ENCODE measurements around the gene PLVAP.

Gene PLVAP

DNA sequence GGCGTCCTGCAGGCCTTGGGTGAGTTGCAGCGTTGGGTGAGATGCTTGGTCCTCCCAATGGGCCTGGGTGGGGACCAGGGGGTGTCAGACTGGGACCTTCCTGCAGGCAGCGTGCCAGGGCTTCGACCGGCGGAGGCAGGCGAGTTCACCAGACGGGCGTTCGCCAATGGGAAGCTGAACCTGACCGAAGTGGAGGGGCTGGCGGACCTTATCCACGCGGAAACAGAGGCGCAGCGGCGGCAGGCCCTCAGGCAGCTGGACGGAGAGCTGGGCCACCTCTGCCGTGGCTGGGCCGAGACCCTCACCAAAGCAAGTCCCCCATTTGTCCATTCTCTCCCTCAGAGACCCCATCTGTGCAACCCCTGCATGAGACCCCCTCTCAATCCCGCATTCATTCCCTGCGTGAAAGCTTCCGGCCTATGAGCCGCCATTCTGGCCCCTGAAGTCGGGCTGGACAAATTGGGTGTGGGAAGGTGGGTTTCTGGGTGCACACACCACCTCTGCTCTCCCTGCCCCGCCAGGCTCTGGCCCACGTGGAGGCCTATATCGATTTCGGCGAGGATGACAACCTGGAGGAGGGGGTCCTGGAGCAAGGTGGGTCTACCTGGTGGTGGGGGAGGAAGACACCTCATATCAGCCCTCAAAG is 38.6 kb downstream of the PLVAP start:
- TF ChIP-seq GATA2 (IDR thresholded peaks at IDR 0.05; ENCODE audit: low read depth, low read length) (no peak), GATA3 (IDR thresholded peaks at IDR 0.05; ENCODE audit: low read depth, low read length) (no peak)

DNA sequence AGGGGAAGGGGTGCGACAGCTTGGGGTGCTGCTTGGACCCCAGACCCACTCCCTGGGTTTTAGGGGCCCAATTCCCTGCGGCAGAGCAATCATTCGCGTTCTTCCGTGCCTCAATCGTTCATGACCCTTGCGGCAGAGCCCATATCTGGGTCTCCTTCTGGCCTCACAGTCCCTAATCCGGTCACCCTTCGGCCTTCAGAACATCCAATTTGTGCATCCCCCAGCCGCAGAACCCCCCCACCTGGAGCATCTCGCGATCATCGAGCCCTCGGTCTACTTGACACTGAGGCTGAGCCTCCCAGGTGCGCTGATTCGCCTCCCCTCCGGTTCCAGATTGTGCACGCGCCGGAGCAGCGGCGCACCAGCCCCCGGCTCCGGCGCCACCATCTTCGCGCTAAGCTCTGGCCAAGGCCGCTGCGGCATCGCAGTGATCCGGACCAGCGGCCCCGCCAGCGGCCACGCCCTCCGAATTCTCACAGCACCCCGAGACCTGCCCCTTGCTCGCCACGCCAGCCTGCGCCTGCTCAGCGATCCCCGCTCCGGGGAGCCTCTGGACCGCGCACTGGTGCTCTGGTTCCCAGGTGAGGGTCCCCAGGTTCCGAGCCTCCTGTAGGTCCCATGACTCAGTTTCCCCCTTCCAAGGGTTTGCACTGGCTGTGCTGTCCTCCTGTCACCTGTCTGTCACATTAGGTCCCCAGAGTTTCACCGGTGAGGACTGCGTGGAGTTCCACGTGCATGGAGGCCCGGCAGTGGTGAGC is 39.3 kb downstream of the PLVAP start:
- no peak for TF ChIP-seq GATA3 (IDR thresholded peaks at IDR 0.05; ENCODE audit: low read depth, low read length)
- TF ChIP-seq GATA2 (IDR thresholded peaks at IDR 0.05; ENCODE audit: low read depth, low read length): no peak

DNA sequence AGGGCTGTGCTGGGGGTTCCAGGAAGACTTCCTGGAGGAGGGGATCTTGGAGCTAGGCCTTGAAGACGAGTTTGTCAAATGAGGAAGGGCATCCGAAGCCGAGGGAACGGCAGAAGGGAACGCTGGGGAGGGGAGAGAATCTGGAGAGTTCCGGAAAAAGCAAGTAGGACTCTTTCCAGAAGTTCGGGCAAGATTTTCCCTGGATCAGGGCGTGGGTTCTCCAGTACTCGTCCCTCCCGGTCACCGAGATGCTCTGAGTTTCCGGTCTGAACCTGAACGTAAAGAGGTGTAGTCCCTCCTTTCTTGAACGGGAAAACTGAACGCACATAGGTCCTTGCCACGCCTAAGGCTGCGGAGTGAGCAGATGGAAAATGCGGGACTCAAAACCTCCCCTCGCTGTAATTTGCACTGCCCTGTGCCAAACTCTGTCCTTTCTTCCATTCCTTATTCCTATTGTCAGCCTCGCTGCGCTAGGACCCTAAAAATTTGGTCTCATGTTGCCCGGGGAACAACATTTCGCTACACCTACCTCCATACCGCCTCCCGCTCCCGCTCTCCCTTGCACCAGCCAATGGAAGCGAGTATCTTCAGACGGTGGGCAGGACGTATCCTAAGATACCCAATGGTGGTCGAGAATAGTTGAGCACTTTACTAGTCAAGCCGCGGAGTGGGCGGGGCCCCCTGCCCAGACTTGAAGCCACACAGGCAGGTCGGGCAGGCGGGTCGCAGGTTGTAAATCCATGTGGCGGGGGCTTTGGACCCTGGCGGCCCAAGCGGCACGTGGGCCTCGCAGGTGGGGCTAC is 40.1 kb downstream of the PLVAP start, which contains the start of gene GTPBP3:
Gene GTPBP3 (plus strand): TSS at position 682 of the 803 bp plus-strand sequence. CDS start 59 bp downstream, at position 741.
- TF ChIP-seq GATA3 (IDR thresholded peaks at IDR 0.05; ENCODE audit: low read depth, low read length): no peak
- TF ChIP-seq GATA2 (IDR thresholded peaks at IDR 0.05; ENCODE audit: low read depth, low read length): no peak

DNA sequence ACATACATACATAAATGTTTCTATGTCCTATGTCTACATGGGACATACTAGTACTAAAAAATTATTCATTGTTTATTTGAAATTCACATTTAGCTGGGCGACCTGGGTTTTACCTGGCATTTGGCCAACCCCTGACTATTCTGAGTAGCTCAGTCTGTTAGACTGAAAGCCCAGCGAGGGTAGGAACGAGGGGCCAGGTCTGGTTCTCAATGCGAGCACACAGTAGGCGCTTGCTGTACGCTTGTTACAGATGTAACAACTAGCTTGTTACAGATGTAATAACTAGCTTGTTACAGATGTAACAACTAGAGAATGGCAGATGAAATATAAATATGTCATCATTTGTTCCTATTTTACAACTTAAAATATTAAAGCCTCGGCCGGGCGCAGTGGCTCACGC is 41.6 kb downstream of the PLVAP start:
- TF ChIP-seq GATA2 (IDR thresholded peaks at IDR 0.05; ENCODE audit: low read depth, low read length) (no peak), GATA3 (IDR thresholded peaks at IDR 0.05; ENCODE audit: low read depth, low read length) (no peak)

DNA sequence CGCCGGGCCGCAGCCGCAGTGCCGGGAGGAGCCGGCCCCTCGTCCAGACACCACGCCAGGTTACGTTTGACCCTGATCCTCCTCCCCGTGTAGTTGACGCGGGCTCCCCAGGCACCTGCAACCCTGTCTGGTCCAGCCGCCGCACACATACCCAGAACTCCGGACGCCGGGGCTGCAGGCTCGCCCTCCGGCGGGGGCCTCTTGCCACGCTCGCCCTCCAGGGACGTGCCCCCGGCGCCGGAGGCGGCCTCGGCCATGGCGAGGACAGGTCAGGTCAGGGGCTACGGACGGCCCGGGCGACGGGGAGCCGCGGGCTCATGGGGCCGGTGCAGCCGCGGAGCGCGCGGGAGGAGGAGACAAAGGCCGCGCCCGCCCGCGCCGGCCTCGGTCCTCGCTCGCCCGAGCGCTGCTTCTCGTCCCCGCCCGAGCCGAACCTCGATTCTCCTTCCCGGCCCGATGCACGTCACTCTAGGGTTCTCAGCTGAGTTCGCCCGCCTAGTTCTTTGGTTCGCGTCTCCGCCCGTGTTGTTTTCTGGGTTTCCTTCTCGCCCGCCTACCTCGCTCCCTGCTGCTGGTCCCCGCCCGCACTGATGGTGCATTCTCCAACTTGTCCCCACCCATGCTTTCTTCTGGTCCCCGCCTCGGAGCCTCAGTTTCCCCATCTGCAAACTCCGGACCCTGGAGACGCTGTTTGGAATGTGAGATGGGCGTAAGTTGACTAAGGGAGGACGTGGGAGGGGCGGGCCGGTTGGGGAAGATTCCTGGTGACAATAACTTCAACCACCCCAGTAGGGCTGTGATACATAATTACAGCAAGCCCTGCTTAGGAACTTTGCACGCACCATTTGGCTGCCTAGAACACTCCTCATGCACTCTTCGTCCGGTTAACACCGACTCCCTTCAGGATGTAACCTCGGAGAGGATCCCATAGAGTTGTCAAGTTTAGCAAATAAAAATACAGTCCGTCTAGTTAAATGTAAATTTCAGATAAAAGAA is 42.4 kb downstream of the PLVAP start, which contains the start of gene ANO8:
Gene ANO8 (minus strand): TSS at position 442 of the 996 bp plus-strand sequence. CDS start 185 bp downstream, at position 257.
- no peak for TF ChIP-seq GATA3 (IDR thresholded peaks at IDR 0.05; ENCODE audit: low read depth, low read length)
- TF ChIP-seq GATA2 (IDR thresholded peaks at IDR 0.05; ENCODE audit: low read depth, low read length): no peak

DNA sequence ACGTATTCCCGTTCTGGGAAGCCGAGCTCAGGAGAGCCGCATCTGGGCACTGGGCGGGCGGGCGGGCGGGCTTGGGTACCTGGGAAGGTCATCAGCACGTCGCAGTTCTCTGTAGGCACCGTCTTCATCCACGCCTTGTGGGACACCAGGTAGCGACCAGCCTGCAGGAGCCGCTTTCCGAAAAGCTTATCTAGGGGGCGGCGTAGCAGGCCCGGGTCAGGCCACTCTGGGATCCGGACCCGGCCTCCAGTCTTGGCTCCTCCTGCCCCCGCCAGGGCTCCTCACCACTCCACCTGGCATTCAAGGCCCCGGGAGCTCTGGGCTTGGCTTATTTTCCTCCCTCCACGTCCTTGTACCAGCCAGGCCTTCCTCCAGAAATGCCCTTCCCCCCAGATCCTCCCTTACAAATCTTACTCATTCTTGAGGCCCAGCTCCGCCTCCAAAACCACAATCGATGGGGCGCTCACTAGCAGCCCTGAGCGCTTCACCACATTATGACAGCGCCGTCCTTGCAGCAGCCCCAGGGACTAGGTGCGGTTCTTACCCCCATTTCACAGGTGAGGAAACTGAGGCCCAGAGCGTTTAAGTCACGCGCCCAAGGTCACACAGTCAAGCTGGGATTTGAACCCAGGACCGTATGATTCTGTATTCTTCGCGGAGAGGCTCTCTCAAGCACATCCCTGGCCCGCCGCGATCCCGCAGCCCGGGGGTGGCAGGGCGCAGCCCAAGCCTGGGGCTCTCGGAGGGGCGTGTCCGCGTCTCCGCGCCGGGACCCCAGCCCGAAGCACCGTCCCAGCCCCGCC is 43.3 kb downstream of the PLVAP start:
- no peak for TF ChIP-seq GATA3 (IDR thresholded peaks at IDR 0.05; ENCODE audit: low read depth, low read length)
- TF ChIP-seq GATA2 (IDR thresholded peaks at IDR 0.05; ENCODE audit: low read depth, low read length): no peak

DNA sequence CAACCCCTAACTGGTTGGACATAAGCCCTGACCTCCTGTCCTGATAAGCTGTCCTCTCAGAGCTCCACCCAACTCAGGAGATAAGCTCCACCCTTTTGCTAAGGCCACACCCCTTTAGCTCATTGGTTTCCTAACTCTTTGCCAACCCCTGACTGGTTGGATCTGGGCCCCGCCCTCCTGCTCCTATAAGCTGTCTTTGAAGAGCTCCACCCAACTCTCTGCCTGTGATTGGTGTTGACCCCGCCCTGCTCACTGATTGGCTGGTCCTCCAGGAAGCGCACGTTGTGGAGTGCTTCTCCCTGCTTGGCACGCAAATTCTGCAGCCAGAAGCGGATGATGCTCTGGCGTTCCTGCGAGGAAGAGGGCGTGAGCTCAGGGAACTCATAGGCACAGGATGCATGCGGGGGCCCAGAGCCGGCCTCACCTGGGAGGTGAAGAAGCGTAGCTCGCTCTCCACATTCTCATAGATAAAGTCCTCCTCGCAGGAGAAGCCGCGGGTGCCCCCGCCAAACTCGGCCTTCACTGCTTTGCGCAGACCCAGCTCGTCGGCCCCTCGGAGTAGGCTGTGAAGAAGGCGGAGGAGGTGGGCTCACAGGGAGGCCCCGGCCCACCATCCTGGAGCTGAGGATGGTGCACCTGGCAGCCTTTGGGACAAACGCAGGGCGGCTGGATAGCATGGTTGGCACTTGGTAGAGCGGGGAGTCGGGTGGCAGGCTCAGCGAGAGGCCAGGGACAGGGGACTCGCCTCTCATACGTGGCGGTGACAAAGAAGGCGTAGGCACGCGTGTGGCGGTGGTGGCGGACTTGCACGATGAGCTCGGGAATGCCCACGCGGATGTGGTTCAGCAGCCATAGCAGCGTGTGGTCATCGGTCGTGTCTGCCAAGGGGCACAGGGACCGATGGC is 44.2 kb downstream of the PLVAP start:
- TF ChIP-seq GATA2 (IDR thresholded peaks at IDR 0.05; ENCODE audit: low read depth, low read length) (no peak), GATA3 (IDR thresholded peaks at IDR 0.05; ENCODE audit: low read depth, low read length) (no peak)

DNA sequence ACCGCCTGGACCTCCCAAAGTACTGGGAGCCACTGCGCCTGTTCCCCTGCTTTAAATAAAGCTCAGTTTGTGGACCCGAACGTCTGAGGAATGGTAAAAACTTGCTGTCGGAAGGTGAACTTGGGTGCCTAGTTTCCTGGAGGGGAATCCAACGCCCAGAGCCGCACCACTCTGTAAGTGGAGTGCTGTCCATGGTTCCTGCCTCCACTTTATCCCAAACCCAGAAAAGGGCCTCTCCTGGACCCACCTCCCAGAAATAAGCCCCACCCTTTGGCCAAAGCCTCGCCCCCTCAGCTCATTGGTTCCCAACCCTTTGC is 44.8 kb downstream of the PLVAP start:
- no peak for TF ChIP-seq GATA2 (IDR thresholded peaks at IDR 0.05; ENCODE audit: low read depth, low read length)
- no peak for TF ChIP-seq GATA3 (IDR thresholded peaks at IDR 0.05; ENCODE audit: low read depth, low read length)

DNA sequence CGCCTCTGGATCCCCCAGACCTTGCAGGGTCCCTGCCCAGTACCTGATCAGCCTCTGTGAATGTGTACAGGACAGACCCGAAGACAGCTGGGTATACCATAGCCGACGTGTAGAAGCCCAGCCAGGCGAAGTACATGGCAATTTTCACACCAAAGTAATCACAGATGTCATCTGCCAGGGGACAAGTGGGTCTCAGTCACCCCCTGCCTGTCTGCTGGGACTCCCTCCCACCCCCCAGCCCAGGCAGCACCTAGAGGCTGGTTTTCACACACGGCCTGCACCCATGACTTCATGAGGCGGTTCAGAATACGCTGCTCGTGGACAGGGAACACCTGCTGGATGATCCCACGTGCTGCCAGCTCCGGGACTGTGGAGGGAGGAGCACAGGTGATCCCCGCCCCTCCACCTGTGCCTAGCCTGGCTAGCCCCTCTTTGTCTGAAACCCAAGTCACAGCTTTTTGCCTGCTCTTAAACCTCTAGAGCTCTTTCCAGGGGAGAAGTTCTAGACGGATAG is 46.0 kb downstream of the PLVAP start:
- TF ChIP-seq GATA2 (IDR thresholded peaks at IDR 0.05; ENCODE audit: low read depth, low read length) (no peak), GATA3 (IDR thresholded peaks at IDR 0.05; ENCODE audit: low read depth, low read length) (no peak)

DNA sequence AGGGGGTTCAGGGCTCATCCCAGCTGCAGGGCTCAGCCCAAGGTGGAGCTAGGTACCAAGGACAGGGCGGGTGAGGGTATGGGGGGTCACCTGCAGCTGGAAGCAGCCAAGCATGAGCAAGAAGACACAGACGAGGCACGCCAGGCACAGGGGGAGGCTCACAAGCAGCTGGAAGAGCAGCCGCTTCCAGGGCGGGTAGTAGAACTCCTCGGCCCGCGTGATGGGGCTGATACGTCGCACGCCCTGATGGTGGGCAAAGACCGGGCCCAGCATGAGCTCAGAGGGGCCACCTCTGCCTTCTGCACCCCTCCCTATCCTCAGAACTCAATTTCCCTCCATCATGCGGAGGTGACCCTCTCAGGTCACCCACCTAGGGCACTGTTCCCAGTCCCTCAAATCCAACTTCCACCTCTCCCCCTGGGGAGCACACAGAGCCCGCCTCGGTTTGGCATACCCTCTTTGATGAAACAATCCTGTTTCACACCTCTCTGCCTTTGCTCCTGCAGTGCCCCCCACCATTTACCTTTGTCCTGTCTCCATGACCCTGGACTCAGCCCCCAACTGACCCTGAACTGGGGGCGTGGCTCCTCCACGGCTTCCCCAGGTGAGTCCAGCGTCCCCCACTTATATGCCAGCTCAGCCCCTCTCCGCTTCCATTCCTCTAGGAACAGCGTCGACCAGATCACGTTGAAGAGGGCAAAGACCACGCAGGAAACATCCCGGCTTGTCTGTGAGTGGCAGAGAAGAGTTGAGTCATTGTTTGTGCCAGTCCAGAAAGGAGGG is 46.7 kb downstream of the PLVAP start:
- TF ChIP-seq GATA2 (IDR thresholded peaks at IDR 0.05; ENCODE audit: low read depth, low read length): no peak
- no peak for TF ChIP-seq GATA3 (IDR thresholded peaks at IDR 0.05; ENCODE audit: low read depth, low read length)
